T-helper 1 cell treated with Interleukin-12 subunit alpha and Interleukin-12 subunit beta and Interleukin-4 antibody, amounts not matched to agents 30 μg/mL and 1 μg/mL, for 36 hours (primary cell): Measurements from ENCODE around the gene CEACAM20.
"Not testable (repeated sequence)": the region's sequence is repeated elsewhere in the genome, so short reads cannot be mapped to it uniquely, and the experiment has no call there.

Experiments used
- H3K27ac Mint-ChIP-seq: one replicate; pipeline ENCODE4 v1.8.0; 2021; ENCODE audit warnings: mild to moderate bottlenecking, mixed read lengths
- H3K27me3 Mint-ChIP-seq: one replicate; pipeline ENCODE4 v1.8.0; 2021; ENCODE audit warnings: low read depth, mixed read lengths
- H3K36me3 Mint-ChIP-seq: one replicate; pipeline ENCODE4 v1.8.0; 2021; ENCODE audit warnings: low read depth, mixed read lengths
- H3K4me1 Mint-ChIP-seq: one replicate; pipeline ENCODE4 v1.8.0; 2021; ENCODE audit warnings: low read depth, mixed read lengths
- H3K4me3 Mint-ChIP-seq: one replicate; pipeline ENCODE4 v1.8.0; 2021; ENCODE audit warnings: mild to moderate bottlenecking, moderate library complexity, mixed read lengths
- H3K9me3 Mint-ChIP-seq: one replicate; pipeline ENCODE4 v1.8.0; 2021; ENCODE audit warnings: mixed read lengths

Gene CEACAM20

DNA sequence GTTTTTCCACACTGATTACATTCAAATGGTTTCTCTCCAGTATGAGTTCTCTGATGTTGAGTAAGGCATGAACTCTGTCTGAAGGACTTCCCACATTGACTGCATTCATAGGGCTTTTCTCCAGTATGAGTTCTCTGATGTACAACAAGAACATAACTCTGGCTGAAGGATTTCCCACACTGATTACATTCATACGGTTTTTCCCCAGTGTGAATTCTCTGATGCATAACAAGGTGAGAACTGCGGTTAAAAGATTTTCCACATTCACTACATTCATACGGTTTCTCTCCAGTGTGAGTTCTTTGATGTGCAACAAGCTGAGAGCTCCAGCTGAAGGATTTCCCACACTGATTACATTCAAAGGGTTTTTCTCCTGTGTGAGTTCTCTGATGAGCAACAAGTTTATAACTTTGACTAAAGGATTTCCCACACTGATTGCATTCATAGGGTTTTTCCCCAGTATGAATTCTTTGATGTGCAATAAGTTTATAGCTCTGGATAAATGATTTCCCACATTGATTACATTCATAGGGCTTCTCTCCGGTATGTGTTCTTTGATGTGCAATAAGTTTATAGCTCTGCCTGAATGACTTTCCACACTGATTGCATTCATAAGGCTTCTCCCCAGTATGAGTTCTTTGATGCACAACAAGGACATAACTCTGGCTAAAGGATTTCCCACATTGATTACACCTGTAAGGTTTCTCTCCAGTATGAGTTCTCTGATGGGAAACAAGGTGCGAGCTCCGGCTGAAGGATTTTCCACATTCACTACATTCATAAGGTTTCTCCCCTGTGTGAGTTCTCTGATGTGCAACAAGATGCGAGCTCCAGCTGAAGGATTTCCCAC, 52.7 kb downstream of the CEACAM20 start:
- Mint-ChIP-seq H3K4me1 (no peaks in the 10 kb centered on the region), H3K27ac (peak overlapping the region; percentile 52), H3K9me3 (peaks cover 90% of the 10 kb centered on the region), H3K36me3 (peaks cover 75% of the 10 kb centered on the region), H3K4me3 (no peak overlapping the region), H3K27me3 (no peaks in the 10 kb centered on the region)

DNA sequence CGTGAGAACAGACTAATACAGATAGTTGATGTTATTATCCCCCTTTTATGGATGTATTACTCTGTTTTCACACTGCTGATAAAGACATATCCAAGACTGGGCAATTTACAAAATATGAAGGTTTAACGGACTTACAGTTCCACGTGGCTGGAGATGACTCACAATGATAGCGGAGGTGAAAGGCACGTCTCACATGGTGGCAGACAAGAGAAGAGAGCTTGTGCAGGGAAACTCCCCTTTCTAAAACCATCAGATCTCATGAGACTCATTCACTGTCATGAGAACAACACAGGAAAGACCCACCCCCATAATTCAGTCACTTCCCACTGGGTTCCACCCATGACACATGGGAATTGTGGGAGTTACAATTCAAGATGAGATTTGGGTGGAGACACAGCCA, 60.7 kb downstream of the CEACAM20 start:
- H3K4me1 Mint-ChIP-seq, H3K4me3 Mint-ChIP-seq, H3K27ac Mint-ChIP-seq, H3K27me3 Mint-ChIP-seq: not testable (repeated sequence)
- peaks cover 90% of the 10 kb centered on the region for H3K9me3 Mint-ChIP-seq
- H3K36me3 Mint-ChIP-seq, result peaks cover 21% of the 10 kb centered on the region

DNA sequence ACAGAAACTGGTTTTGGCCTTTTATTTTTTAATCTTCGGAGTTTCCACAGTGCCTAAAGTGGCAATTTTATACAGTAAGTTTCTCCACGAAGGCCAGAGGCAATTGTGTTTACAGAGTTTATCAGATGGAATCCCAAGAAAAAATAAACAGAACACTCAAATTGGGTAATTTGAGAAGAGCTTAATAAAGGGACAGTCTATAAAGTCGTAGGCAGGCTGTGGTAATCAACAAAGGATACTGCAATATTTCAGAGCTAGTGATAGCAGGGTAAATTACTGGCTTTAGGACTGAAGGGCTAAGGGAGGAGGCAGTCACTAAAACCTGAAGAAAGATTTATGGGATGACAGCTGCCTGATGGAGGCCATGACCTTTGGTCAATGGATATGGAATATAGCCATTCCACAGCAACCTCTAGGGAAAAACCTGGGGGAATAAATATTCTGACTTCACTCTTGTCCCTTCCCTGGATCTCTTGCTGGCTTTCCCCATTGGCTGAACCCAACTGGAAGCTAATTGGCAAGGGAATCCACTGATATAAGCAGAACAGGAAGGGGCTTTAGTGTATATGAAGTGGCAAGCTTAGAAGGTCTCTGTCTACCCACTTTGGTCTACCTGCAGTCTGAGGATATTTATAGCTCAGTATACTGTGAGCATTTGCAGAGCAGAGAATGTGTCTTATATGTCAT, 66.7 kb downstream of the CEACAM20 start:
- H3K36me3 Mint-ChIP-seq, H3K27ac Mint-ChIP-seq, H3K27me3 Mint-ChIP-seq, H3K4me1 Mint-ChIP-seq, H3K4me3 Mint-ChIP-seq: not testable (repeated sequence)
- H3K9me3 Mint-ChIP-seq, result peaks cover 67% of the 10 kb centered on the region
